Measurements from ENCODE around the gene UBE2E2.

DNA sequence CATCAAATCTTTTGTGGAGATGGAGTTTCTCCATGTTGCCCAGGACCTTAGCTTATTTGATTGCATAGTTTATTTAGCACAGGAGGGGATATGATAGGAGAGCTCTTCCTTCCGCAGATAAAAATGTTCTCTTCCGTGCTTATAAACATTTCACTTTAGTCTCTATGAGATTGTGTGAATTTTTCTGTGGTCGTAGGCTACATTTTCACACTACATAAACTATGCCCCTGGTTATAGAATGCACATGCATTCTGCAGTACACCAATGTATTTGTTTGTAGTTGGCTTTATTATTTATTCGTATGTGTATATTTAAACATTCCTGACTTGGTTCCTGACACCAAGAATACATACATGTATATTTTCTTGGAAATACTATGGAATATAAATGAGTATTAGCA, 139.2 kb downstream of the UBE2E2 start:
- TF ChIP-seq CTCF (IDR thresholded peaks at IDR 0.05) (no peak), SMAD4 (CRISPR knock-in tag; IDR thresholded peaks at IDR 0.05) (no peak), PREB (CRISPR knock-in tag; IDR thresholded peaks at IDR 0.05; ENCODE audit: borderline replicate concordance) (no peak)

Data from WTC11 (cell line).